GM12891 (cell line): ENCODE data around the gene SEZ6L2.

Experiments
- PAX5 ChIP-seq: IDR thresholded peaks from 2 replicates; pipeline ENCODE4 v1.6.1; 2011; ENCODE audit warnings: low read length, moderate library complexity, mild to moderate bottlenecking; ENCODE audit not compliant: insufficient read depth, severe bottlenecking
- POLR2A ChIP-seq: IDR thresholded peaks from 2 replicates; pipeline ENCODE4 v1.6.1; 2011; ENCODE audit warnings: low read depth, low read length, control low read depth
- POLR2AphosphoS5 ChIP-seq: IDR thresholded peaks from 2 replicates; pipeline ENCODE4 v1.6.1; 2011; ENCODE audit warnings: low read depth, low read length, control low read depth
- POU2F2 ChIP-seq: IDR thresholded peaks from 2 replicates; pipeline ENCODE4 v1.6.1; 2011; ENCODE audit warnings: low read depth, mild to moderate bottlenecking, control low read depth, low read length, moderate library complexity
- SPI1 ChIP-seq: IDR thresholded peaks from 2 replicates; pipeline ENCODE4 v1.6.1; 2011; ENCODE audit warnings: low read depth, low read length, control low read depth
- TAF1 ChIP-seq: IDR thresholded peaks from 2 replicates; pipeline ENCODE4 v1.6.1; 2011; ENCODE audit warnings: low read depth, low read length, control low read depth

- no peak for TF ChIP-seq POLR2AphosphoS5
- TF ChIP-seq POLR2A, result no peak
- TF ChIP-seq TAF1, result no peak
- TF ChIP-seq PAX5, result no peak
- TF ChIP-seq SPI1, result no peak
- TF ChIP-seq POU2F2, result no peak
Measured at GRCh38 chr16:29892458-29892813, 6.9 kb downstream of the SEZ6L2 start.
